HG02678 (cell line): ENCODE measurements around the gene SIK1.
"Not testable (repeated sequence)": the region's sequence is repeated elsewhere in the genome, so short reads cannot be mapped to it uniquely, and the experiment has no call there.

Source experiments
- ATAC-seq: cut with Tn5 transposase; IDR thresholded peaks from one replicate; pipeline ENCODE4 v1.9.1; 2021; ENCODE audit warnings: mild to moderate bottlenecking, moderate library complexity; ENCODE audit not compliant: unreplicated experiment

SIK1 gene

DNA sequence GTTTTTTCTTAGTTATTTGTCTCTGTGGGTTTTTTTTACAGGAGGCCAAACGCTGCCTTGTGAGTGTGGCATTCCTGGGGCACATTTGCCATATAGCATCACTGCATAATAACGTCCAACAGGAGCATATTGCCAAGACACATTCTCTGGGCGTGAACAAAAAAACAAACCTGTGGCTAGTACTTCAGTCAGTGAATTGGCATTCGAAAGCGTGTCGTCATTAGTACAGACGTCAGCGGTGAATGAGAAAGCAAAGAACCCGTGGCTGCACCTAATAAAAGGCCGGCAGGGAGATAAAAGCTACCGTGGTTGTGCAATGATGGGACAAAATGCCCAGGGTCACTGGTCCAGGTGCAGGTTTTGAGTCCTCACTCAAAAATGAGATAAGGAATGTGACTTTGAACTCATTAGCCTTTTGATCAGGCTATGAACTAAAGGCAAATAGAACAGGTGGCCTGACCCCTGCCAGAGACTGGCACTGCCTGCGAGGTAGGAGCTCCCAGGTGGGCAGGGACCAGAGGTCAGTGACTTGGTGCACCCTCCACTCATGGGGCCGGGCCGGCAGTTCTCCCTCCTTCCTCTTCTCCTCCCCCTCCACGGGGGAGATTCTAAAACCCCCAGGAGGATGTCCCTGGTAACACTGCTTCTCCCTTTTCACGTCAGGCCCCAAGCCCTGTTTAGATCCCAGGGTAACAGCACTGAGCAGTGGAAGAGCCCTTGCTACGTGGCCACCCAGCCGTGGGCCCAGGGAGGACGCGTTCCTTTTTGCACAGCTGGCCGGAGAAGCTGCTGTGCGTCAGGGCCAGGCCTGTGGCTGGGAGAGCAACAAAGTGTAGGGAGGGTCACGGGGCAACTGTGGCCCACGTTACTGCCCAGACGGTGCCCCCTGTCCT is 14.2 kb upstream of the SIK1 start:
- ATAC-seq = not testable (repeated sequence)

- not testable (repeated sequence) for ATAC-seq
Observed at GRCh38 chr21:43439316-43440075, 12.6 kb upstream of the SIK1 start.

DNA sequence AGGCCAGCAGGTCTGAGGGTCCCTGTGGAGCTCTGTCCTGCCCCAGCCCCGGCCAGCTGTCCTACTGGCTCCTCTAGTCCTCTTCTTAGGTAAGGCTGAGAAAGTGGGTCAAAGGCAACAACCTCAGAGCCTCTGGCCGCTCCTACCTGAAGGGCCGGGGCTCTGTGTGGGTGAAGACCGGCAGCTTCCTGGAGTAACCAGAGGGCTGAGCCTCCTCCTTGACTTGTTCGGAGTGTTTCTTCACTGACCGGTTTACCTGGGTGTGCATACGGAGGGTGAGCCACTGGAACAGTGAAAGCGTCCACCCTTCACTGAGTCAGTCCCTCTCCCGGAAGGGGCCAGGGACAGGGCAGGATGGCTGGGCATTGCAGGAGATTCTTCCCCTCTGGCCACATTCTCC is 9.3 kb upstream of the SIK1 start:
- ATAC-seq = not testable (repeated sequence)

DNA sequence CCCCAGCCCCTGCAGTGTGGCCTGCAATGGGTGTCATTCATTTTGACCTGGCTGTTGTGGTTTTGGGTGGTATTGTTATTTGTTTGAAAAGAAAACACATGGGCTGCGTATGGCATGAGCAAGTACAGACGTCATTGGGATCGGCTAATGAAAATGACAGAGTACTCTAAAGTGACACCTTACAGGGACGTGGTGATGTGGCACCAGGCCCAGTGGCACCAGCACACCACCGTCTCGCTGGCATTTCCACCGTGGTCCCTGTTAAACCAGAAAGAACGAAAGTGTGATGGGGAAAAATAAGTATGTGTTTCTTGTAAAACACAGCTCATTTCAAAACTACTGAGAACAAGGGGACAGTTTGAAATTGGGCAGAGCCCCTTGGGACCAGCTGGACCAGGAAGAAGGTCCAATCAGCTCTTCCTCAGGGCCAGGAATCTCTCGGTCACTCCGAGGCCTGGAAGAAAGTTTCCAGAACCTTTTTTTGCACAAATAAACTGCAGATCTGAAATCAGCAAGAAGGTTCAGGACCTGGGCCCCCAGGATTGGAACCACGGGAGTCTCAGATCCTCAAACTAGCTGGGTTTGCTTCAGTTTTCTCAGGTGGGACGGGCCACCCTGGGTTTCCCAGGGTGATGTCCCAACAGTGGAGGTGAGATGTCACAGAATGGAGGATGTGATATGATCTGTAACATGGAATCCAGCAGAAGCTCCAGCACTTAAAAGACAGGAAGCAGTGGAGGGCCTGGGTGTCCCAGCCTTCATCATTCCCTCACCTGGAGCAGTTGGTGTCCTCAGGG is 6.6 kb upstream of the SIK1 start:
- not testable (repeated sequence) for ATAC-seq

GRCh38 chr21:43430830-43431416 is 4.0 kb upstream of the SIK1 start:
- not testable (repeated sequence) for ATAC-seq

GRCh38 chr21:43428964-43429363 is 2.0 kb upstream of the SIK1 start:
- ATAC-seq = not testable (repeated sequence)

GRCh38 chr21:43427242-43427559 is 270 bp upstream of the SIK1 start:
- peak; percentile 80 for ATAC-seq

GRCh38 chr21:43426004-43426403 is 927 bp downstream of the SIK1 start:
- ATAC-seq = not testable (repeated sequence)

DNA sequence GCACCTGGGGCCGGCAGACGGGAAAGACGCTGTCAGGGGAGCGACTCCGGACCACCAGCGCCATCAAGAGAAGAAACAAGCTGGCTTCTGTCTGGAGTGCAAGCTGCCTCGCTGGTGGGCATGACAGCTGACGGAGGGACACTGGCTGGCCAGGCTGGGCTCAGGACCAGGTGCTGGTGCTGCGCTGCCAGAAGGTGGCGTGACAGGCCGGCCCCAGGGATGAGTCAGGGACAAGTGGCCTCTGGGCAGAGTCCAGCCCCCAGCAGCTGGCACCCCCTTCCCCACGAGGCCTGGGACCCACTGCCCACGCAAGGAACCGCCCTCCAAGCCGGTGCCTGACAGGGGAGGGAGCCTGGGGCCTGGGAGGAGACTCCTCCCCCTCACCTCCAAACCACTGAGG is 7.5 kb downstream of the SIK1 start:
- not testable (repeated sequence) for ATAC-seq

- ATAC-seq = not testable (repeated sequence)
Observed at GRCh38 chr21:43414576-43414975, 12.4 kb downstream of the SIK1 start.

DNA sequence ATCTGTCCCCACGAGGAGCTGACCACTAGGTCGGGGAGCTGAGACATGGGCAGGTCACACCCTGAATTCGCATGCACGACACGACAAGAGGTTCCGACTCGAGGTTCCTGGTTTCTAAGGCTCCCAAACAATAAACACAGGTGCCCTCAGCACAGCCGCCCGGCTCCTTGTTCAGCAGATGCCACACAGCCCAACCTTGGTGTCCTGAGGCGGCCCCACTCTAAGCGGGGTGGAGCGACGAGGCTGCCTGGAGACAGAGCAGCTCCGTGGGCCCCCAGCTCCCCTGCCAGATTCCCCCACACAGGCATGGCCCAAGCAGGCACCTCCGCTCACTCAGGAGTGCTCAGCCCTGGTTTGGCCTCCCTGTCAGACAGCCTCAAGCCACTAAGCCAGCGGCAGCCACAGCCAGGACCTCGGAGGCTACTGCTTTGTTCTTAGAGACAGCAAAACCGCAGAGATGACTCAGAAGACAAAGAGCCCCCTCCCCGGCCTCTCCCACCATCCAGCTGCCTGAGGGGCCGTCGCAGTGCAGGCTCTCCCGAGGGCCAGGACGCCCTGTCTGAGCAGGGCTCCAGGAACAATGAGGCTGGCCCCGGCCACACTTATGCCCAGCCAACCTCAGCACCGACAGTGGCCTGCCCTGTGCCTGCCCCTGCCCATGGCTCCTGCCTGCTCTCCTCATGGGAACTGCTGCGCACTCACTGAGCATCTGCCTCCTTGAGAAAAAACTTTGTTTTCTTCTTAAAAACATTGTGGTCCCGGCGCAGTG is 14.7 kb downstream of the SIK1 start:
- ATAC-seq = not testable (repeated sequence)

GRCh38 chr21:43410456-43411068 is 16.4 kb downstream of the SIK1 start:
- ATAC-seq = not testable (repeated sequence)

- not testable (repeated sequence) for ATAC-seq
Observed at GRCh38 chr21:43407139-43407538, 19.8 kb downstream of the SIK1 start.

DNA sequence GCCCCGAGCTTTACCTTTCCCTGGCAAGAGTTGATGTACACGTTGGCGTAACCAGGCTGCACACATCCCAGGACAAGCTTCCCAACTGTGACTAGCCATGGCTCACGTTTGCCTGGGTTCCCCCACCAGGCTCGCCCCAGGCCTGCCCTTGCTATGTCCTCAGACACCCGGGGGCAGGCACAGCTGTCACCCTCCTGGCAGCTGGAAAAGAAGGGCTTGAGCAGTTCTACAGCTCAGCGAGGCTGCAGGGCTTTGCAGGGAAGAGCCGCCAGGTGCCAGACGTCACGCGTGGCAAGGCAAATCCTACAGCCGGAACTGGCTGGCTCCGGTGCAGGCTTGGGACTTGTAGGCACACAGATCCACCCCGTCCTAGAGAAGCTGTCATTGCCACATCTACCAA is 22.5 kb downstream of the SIK1 start:
- ATAC-seq = not testable (repeated sequence)

DNA sequence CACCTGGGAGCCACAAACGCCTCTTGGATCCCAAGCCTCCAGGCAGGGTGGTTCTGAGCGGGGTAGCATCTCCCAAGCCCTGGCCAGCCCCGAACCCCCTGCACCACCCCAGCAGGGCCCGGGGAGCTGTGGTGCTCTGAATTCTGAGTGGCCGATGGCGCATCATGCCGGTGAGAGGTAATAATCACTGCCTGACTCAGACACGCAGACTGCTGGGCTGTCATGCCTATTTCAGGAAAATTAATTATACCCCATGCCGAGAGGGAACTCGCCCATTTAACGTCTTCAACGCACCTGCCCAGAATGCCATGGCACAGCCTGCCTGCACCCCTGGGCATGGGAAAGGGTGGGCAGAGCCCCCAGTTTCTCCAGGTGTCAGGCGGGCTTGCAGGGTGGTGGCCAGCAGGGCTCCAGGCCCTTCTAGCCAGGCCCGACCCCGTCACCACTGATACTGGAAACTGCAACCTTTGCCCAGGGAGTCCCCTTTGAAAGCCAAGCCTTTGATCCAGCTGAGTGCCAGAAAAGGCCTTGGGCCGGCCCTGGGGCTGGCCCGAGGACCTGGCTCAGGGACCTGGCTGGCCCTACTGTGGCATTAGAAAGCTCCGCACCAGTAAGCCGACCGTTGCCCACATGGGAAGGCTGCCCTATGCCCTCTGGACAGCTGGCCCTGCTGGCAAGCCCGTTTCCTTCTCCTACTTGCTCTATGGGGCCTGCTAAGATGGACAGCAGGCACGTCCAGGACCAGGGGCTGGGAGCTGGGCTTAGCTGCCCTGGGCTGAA is 23.1 kb downstream of the SIK1 start:
- ATAC-seq = not testable (repeated sequence)

DNA sequence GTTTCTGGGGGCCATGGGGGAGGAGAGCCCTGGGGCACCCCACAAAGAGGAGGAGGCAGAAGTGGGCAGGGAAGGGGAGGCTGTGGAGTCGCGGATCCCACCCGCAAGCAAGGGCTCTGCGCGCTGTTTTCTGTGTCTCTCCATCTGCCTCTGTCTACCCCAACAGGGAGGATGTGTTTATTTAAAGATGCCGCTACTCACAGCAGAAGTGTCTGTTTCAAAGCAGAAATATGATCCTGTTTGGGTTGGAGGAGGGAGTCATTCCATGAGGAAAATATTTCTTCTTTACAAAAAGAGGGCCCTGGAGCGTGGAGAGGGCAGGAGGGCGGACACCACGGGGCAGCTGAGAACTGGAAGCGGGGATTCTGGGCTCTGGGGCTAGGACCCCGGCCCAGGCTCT is 25.8 kb downstream of the SIK1 start:
- ATAC-seq = not testable (repeated sequence)

GRCh38 chr21:43399595-43400015 is 27.3 kb downstream of the SIK1 start:
- ATAC-seq = not testable (repeated sequence)

- not testable (repeated sequence) for ATAC-seq
Observed at GRCh38 chr21:43399136-43399535, 27.8 kb downstream of the SIK1 start.

- not testable (repeated sequence) for ATAC-seq
Observed at GRCh38 chr21:43398533-43398932, 28.4 kb downstream of the SIK1 start.
